ENCODE measurements around the gene CEMP1.
A peak's percentile ranks its signal among the peaks of the same experiment; 100 is the strongest.

CEMP1 gene

GRCh38 chr16:2524339-2524938 is 6.8 kb downstream of the CEMP1 start:
- no peak for TF ChIP-seq POLR2AphosphoS5 (IDR thresholded peaks at IDR 0.05; ENCODE audit: low read depth, low read length)
- TF ChIP-seq REST (IDR thresholded peaks at IDR 0.05; ENCODE audit: insufficient read depth in 1 of 2, low read depth in 2 of 2, low read length in 2 of 2) = no peak
- no peak for TF ChIP-seq SIN3A (IDR thresholded peaks at IDR 0.05; ENCODE audit: borderline replicate concordance, insufficient read depth, low read length)
- TF ChIP-seq TAF1 (IDR thresholded peaks at IDR 0.05; ENCODE audit: borderline replicate concordance, insufficient read depth, low read length) = no peak
- no peak for TF ChIP-seq FOXP2 (optimal IDR thresholded peaks at IDR 0.05; ENCODE audit: borderline replicate concordance, extremely low read depth, extremely low read length, insufficient read depth)

- no peak for TF ChIP-seq FOXP2 (optimal IDR thresholded peaks at IDR 0.05; ENCODE audit: borderline replicate concordance, extremely low read depth, extremely low read length, insufficient read depth)
- TF ChIP-seq TAF1 (IDR thresholded peaks at IDR 0.05; ENCODE audit: borderline replicate concordance, insufficient read depth, low read length) = no peak
- TF ChIP-seq POLR2AphosphoS5 (IDR thresholded peaks at IDR 0.05; ENCODE audit: low read depth, low read length) = no peak
- no peak for TF ChIP-seq REST (IDR thresholded peaks at IDR 0.05; ENCODE audit: insufficient read depth in 1 of 2, low read depth in 2 of 2, low read length in 2 of 2)
Observed at GRCh38 chr16:2523801-2524231, 7.4 kb downstream of the CEMP1 start.

GRCh38 chr16:2520784-2521531 is 10.2 kb downstream of the CEMP1 start:
- TF ChIP-seq POLR2AphosphoS5 (IDR thresholded peaks at IDR 0.05; ENCODE audit: low read depth, low read length) (no peak), TAF1 (IDR thresholded peaks at IDR 0.05; ENCODE audit: borderline replicate concordance, insufficient read depth, low read length) (no peak), FOXP2 (optimal IDR thresholded peaks at IDR 0.05; ENCODE audit: borderline replicate concordance, extremely low read depth, extremely low read length, insufficient read depth) (no peak), SIN3A (IDR thresholded peaks at IDR 0.05; ENCODE audit: borderline replicate concordance, insufficient read depth, low read length) (no peak), REST (IDR thresholded peaks at IDR 0.05; ENCODE audit: insufficient read depth in 1 of 2, low read depth in 2 of 2, low read length in 2 of 2) (no peak)

GRCh38 chr16:2520097-2520783 is 11.0 kb downstream of the CEMP1 start, which contains the start of gene AMDHD2:
Gene AMDHD2 (plus strand): TSS chr16:2520371. CDS start chr16:2520459, 88 bp downstream.
- TF ChIP-seq TAF1 (IDR thresholded peaks at IDR 0.05; ENCODE audit: borderline replicate concordance, insufficient read depth, low read length) = peak; percentile 45; the same call in 1 of the 2 replicates
- TF ChIP-seq FOXP2 (optimal IDR thresholded peaks at IDR 0.05; ENCODE audit: borderline replicate concordance, extremely low read depth, extremely low read length, insufficient read depth) = peak; percentile 96
- no peak; a peak in 1 of 4 replicates for TF ChIP-seq REST (IDR thresholded peaks at IDR 0.05; ENCODE audit: insufficient read depth in 1 of 2, low read depth in 2 of 2, low read length in 2 of 2)
- TF ChIP-seq SIN3A (IDR thresholded peaks at IDR 0.05; ENCODE audit: borderline replicate concordance, insufficient read depth, low read length) = peak; percentile 98; the same call in 1 of the 2 replicates
- TF ChIP-seq POLR2AphosphoS5 (IDR thresholded peaks at IDR 0.05; ENCODE audit: low read depth, low read length) = peak; percentile 73
